DMS79 (cell line): Measurements from ENCODE around the gene DAPK2.

Experiments used
- DNase-seq: peaks from one replicate; lab custom pipeline; 2025; lab: John Stamatoyannopoulos, UW

The DAPK2 gene

GRCh38 chr15:64023220-64023619, 23.1 kb downstream of the DAPK2 start:
- no peak for DNase-seq

GRCh38 chr15:64022571-64022970, 23.7 kb downstream of the DAPK2 start:
- no peak for DNase-seq

GRCh38 chr15:64019764-64020163, 26.5 kb downstream of the DAPK2 start:
- DNase-seq: no peak

- DNase-seq: no peak
These were observed 28.6 kb downstream of the DAPK2 start for GRCh38 chr15:64017591-64018163.

GRCh38 chr15:64017082-64017588, 29.1 kb downstream of the DAPK2 start:
- no peak for DNase-seq

GRCh38 chr15:64016257-64016656, 30.0 kb downstream of the DAPK2 start:
- DNase-seq: no peak

GRCh38 chr15:64014995-64015394, 31.3 kb downstream of the DAPK2 start:
- no peak for DNase-seq

- DNase-seq: no peak
These were observed 32.9 kb downstream of the DAPK2 start for GRCh38 chr15:64013179-64014062.

- DNase-seq: no peak
These were observed 34.5 kb downstream of the DAPK2 start for GRCh38 chr15:64011736-64012135.

- peak; percentile 24 for DNase-seq
These were observed 35.6 kb downstream of the DAPK2 start for GRCh38 chr15:64010719-64011118.

- DNase-seq: no peak
These were observed 36.5 kb downstream of the DAPK2 start for GRCh38 chr15:64009798-64010261.

GRCh38 chr15:64009241-64009640, 37.0 kb downstream of the DAPK2 start:
- DNase-seq: no peak

- no peak for DNase-seq
These were observed 38.1 kb downstream of the DAPK2 start for GRCh38 chr15:64008177-64008576.

- no peak for DNase-seq
These were observed 39.6 kb downstream of the DAPK2 start for GRCh38 chr15:64006642-64007041.

- DNase-seq: no peak
These were observed 41.7 kb downstream of the DAPK2 start for GRCh38 chr15:64004587-64004986.

- DNase-seq: no peak
These were observed 42.2 kb downstream of the DAPK2 start for GRCh38 chr15:64004056-64004455.

- no peak for DNase-seq
These were observed 43.1 kb downstream of the DAPK2 start for GRCh38 chr15:64003182-64003581.

- no peak for DNase-seq
These were observed 45.1 kb downstream of the DAPK2 start for GRCh38 chr15:64001148-64001547.

- DNase-seq: no peak
These were observed 45.9 kb downstream of the DAPK2 start for GRCh38 chr15:64000183-64000951.

- DNase-seq: no peak
These were observed 47.1 kb downstream of the DAPK2 start for GRCh38 chr15:63999177-63999576.

- no peak for DNase-seq
These were observed 47.8 kb downstream of the DAPK2 start for GRCh38 chr15:63998489-63998888.

GRCh38 chr15:63997715-63998442, 48.4 kb downstream of the DAPK2 start:
- no peak for DNase-seq
